ENCODE measurements around the gene GMDS. TPM values are rescaled to one million over a fixed set of nuclear protein-coding genes. Genes with fewer than 3 reads are reported as not detected.

GMDS gene
- total and polyA plus RNA-seq, 2 of the 8 experiments (the other 6 are each of a cell fraction or from before 2014, with no cell fraction given), result 16.8 to 50.0 TPM

DNA sequence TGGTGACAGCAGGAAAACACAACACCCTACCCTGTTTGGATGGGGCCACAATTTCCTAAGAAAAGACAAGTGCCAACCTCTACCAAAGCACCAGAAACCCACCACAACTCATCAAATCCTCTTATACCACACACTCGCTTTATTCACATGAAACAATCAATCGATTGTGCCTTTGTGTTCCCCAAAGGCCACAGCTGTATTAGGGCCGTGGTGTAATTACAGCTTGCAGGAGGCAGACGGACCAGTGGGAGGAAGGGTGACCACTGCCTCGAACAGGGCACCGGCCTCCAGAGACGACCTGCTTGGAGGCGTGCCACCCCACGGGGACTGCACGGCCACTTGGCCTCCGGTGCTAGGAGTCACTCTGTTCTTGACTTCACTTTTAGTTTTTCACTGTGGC, 371.6 kb downstream of the GMDS start:
- no peak overlapping the region for H2BK20ac ChIP-seq (ENCODE audit: low read length)
- H4K5ac ChIP-seq (ENCODE audit: insufficient read length, low read depth, low read length), result no peak overlapping the region
- H3K18ac ChIP-seq (ENCODE audit: extremely low read depth, low read length), result no peak overlapping the region
- H3K27me3 ChIP-seq (replicated peaks in 1 of 4; ENCODE audit: control insufficient read depth in 3 of 4, extremely low read depth in 1 of 4, insufficient read depth in 3 of 4, low read length in 3 of 4), result no peaks in the 10 kb centered on the region
- H3K56ac ChIP-seq (replicated peaks; ENCODE audit: insufficient read length, low read depth, low read length), result no peak overlapping the region
- H2BK120ac ChIP-seq (replicated peaks; ENCODE audit: low read depth, low read length), result no peak overlapping the region
- no peaks in the 10 kb centered on the region for H4K20me1 ChIP-seq (replicated peaks in 1 of 2; ENCODE audit: control insufficient read depth in 1 of 2, insufficient read depth in 2 of 2, low read length in 2 of 2)
- 83 to 100% methylated on average over 2 to 11 of the region's 11 CpGs for WGBS, 2 experiments (ENCODE audit: extremely low coverage in 1 of 2, insufficient coverage in 1 of 2, insufficient read length in 1 of 2, insufficient replicate concordance in 2 of 2, low coverage in 1 of 2, low lambda C conversion rate in 2 of 2, missing lambda C conversion rate in 1 of 2)
- no peak overlapping the region for H2BK5ac ChIP-seq (ENCODE audit: low read depth, low read length)
- no peak overlapping the region for H4K91ac ChIP-seq (replicated peaks; ENCODE audit: insufficient read length, low read length)
- no peak overlapping the region for H3K4me3 ChIP-seq (ENCODE audit: extremely low read depth in 1 of 4, insufficient read depth in 2 of 4, low read depth in 3 of 4, low read length in 4 of 4)
- no peak overlapping the region for H3K23ac ChIP-seq (ENCODE audit: insufficient read length)
- H2BK15ac ChIP-seq (ENCODE audit: low read length), result no peak overlapping the region
- no peaks in the 10 kb centered on the region; the same call in 1 of the 2 replicates for H3K79me1 ChIP-seq (ENCODE audit: low read depth, low read length)
- H2AK5ac ChIP-seq (ENCODE audit: low read depth, low read length), result no peak overlapping the region
- H3K4ac ChIP-seq (replicated peaks; ENCODE audit: insufficient read length, low read depth, low read length), result no peak overlapping the region
- H2AFZ ChIP-seq (ENCODE audit: low read length), result no peak overlapping the region
- FAIRE-seq, result no peak
- H3K23me2 ChIP-seq (ENCODE audit: low read depth, low read length), result no peaks in the 10 kb centered on the region; the same call in 1 of the 2 replicates
- H3K14ac ChIP-seq (ENCODE audit: insufficient read length), result no peak overlapping the region
- ChIA-PET POLR2A (ENCODE audit: partially characterized antibody) (no interaction called here), CTCF (ENCODE audit: partially characterized antibody) (interaction anchor here (1.2 to 1.5 kb wide), 2 partner anchors 18 to 20 kb away, joined by 3 to 4 read pairs; no protein-coding TSS in a partner anchor)
- H3K9ac ChIP-seq (replicated peaks in 1 of 4; ENCODE audit: extremely low read depth in 1 of 4, low read depth in 3 of 4, low read length in 3 of 4), result no peak overlapping the region
- no peaks in the 10 kb centered on the region for H3K36me3 ChIP-seq (ENCODE audit: control insufficient read depth in 2 of 4, insufficient read depth in 4 of 4, low read length in 3 of 4)
- no peak overlapping the region for H4K8ac ChIP-seq (ENCODE audit: extremely low read depth, insufficient read depth, low read length)
- peaks cover 4 to 17% (median 15%) of the 10 kb centered on the region in 4 experiments; a peak in 6 of 7 replicates for H3K4me1 ChIP-seq (replicated peaks in 1 of 4; ENCODE audit: control insufficient read depth in 3 of 4, insufficient read depth in 4 of 4, low read length in 3 of 4)
- H2BK12ac ChIP-seq (ENCODE audit: low read depth, low read length), result no peak overlapping the region
- no peak overlapping the region for H3K4me2 ChIP-seq (ENCODE audit: insufficient read depth in 1 of 2, low read depth in 2 of 2, low read length in 2 of 2)
- H3K9me3 ChIP-seq (ENCODE audit: insufficient read depth in 2 of 2, low read depth in 1 of 2, low read length in 1 of 2), result no peaks in the 10 kb centered on the region
- H3K27ac ChIP-seq (ENCODE audit: low read depth, low read length), result no peak overlapping the region
- H3K79me2 ChIP-seq (ENCODE audit: control insufficient read depth in 1 of 2, insufficient read depth in 2 of 2, low read length in 2 of 2), result no peaks in the 10 kb centered on the region
- DNase-seq (ENCODE audit: low read depth in 1 of 2, low spot score in 2 of 2), result no peak
- TF ChIP-seq, protein P1, sequence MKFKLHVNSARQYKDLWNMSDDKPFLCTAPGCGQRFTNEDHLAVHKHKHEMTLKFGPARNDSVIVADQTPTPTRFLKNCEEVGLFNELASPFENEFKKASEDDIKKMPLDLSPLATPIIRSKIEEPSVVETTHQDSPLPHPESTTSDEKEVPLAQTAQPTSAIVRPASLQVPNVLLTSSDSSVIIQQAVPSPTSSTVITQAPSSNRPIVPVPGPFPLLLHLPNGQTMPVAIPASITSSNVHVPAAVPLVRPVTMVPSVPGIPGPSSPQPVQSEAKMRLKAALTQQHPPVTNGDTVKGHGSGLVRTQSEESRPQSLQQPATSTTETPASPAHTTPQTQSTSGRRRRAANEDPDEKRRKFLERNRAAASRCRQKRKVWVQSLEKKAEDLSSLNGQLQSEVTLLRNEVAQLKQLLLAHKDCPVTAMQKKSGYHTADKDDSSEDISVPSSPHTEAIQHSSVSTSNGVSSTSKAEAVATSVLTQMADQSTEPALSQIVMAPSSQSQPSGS (IDR thresholded peaks at IDR 0.05; ENCODE audit: low read length), result no peak
- TF ChIP-seq TAF7 (optimal IDR thresholded peaks at IDR 0.05; ENCODE audit: borderline replicate concordance, low read depth, low read length) (no peak), BACH1 (IDR thresholded peaks at IDR 0.05; ENCODE audit: low read length) (no peak), CBX5 (IDR thresholded peaks at IDR 0.05; ENCODE audit: low read depth, low read length) (no peak), SP2 (IDR thresholded peaks at IDR 0.05; ENCODE audit: low read length) (no peak), BCL11A (IDR thresholded peaks at IDR 0.05; ENCODE audit: low read depth in 2 of 2, low read length in 2 of 2) (no peak), FOSL1 (IDR thresholded peaks at IDR 0.05; ENCODE audit: insufficient read depth, low read depth, low read length) (no peak)
